ENCODE data around the gene DAAM1. TPM values are rescaled to one million over a fixed set of nuclear protein-coding genes. Genes with fewer than 3 reads are reported as not detected.

The DAAM1 gene
- polyA plus RNA-seq, 1 donor (not counting 4 experiments of a cell fraction or from before 2014, with no cell fraction given), result 44.6 TPM

DNA sequence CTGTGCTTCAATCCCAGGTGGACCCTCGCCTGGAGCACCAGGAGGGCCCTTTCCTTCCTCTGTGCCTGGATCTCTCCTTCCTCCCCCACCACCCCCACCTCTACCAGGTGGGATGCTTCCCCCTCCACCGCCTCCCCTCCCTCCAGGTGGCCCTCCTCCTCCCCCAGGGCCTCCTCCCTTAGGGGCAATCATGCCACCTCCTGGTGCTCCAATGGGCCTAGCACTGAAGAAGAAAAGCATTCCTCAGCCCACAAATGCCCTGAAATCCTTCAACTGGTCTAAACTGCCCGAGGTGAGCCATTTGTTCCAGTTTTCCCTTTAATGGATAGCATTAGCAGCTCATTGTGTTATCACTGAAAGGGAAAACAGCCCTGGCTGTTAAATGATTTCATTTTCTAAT, 142.8 kb downstream of the DAAM1 start:
- no peak for DNase-seq (ENCODE audit: low read depth, low spot score)
- Histone ChIP-seq H3K4me2 (ENCODE audit: control insufficient read depth, extremely low read depth, insufficient read depth, low read depth, low read length) (no peak overlapping the region), H3K4me1 (ENCODE audit: control insufficient read depth, extremely low read depth, insufficient read depth, low read length) (peaks cover 13% of the 10 kb centered on the region), H2AFZ (ENCODE audit: control insufficient read depth, low read length) (no peak overlapping the region), H3K9me1 (ENCODE audit: control insufficient read depth, extremely low read depth, insufficient read depth, low read length) (no peaks in the 10 kb centered on the region), H3K27ac (ENCODE audit: control insufficient read depth, insufficient read depth, low read length) (no peak overlapping the region), H3K4me3 (ENCODE audit: control insufficient read depth in 2 of 3, extremely low read depth in 1 of 3, insufficient read depth in 2 of 3, low read depth in 1 of 3, low read length in 3 of 3) (no peak overlapping the region), H3K27me3 (ENCODE audit: control insufficient read depth, extremely low read depth, insufficient read depth, low read length) (no peaks in the 10 kb centered on the region), H4K20me1 (ENCODE audit: control insufficient read depth, extremely low read depth, insufficient read depth, low read length) (no peaks in the 10 kb centered on the region), H3K36me3 (ENCODE audit: control insufficient read depth in 2 of 2, extremely low read depth in 1 of 2, insufficient read depth in 2 of 2, low read length in 2 of 2) (peaks cover 10 to 17% of the 10 kb centered on the region in 2 experiments), H3K9me3 (ENCODE audit: control insufficient read depth, low read depth, low read length) (no peaks in the 10 kb centered on the region), H3K9ac (ENCODE audit: control insufficient read depth, extremely low read depth, insufficient read depth, low read length) (no peak overlapping the region), H3K79me2 (ENCODE audit: control insufficient read depth, insufficient read depth, low read length) (no peaks in the 10 kb centered on the region)
- TF ChIP-seq, protein P1, sequence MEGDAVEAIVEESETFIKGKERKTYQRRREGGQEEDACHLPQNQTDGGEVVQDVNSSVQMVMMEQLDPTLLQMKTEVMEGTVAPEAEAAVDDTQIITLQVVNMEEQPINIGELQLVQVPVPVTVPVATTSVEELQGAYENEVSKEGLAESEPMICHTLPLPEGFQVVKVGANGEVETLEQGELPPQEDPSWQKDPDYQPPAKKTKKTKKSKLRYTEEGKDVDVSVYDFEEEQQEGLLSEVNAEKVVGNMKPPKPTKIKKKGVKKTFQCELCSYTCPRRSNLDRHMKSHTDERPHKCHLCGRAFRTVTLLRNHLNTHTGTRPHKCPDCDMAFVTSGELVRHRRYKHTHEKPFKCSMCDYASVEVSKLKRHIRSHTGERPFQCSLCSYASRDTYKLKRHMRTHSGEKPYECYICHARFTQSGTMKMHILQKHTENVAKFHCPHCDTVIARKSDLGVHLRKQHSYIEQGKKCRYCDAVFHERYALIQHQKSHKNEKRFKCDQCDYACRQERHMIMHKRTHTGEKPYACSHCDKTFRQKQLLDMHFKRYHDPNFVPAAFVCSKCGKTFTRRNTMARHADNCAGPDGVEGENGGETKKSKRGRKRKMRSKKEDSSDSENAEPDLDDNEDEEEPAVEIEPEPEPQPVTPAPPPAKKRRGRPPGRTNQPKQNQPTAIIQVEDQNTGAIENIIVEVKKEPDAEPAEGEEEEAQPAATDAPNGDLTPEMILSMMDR (optimal IDR thresholded peaks at IDR 0.05 in 1 of 3, IDR thresholded peaks at IDR 0.05 in 1 of 3, conservative IDR thresholded peaks at IDR 0.05 in 1 of 3; ENCODE audit: extremely low read depth in 1 of 3, insufficient read depth in 2 of 3, low read length in 3 of 3), result no peak
- no peak for TF ChIP-seq EZH2 (IDR thresholded peaks at IDR 0.05; ENCODE audit: low read length)
- no peak for FAIRE-seq
- dilution Hi-C loops (cut with MboI; ENCODE audit: extremely low pct_ligation_motif_present, low sequenced_read_pairs), result no loop called here

DNA sequence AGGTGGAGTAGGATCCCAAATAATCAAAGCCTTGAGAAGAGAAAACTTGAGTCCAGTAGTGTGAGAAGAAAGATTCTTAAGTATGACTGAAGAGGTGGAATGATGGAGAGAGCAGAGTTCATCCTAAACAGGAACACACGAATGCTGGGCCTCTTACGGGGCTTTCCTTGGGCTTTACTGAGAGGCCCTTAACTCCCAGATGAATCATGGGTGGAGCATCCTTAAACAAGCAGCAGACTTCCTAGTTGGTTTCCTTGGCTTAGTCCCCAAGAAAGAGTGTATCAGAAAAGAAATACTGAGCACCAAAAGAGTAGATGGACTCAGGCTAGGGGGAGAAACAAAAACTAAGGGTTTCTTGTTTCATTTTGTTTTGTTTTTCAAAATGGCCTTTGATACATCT, 144.3 kb downstream of the DAAM1 start:
- Histone ChIP-seq H3K9me3 (ENCODE audit: control insufficient read depth, low read depth, low read length) (no peaks in the 10 kb centered on the region), H3K36me3 (ENCODE audit: control insufficient read depth in 2 of 2, extremely low read depth in 1 of 2, insufficient read depth in 2 of 2, low read length in 2 of 2) (peaks cover 10 to 17% of the 10 kb centered on the region in 2 experiments), H3K9ac (ENCODE audit: control insufficient read depth, extremely low read depth, insufficient read depth, low read length) (no peak overlapping the region), H3K4me3 (ENCODE audit: control insufficient read depth in 2 of 3, extremely low read depth in 1 of 3, insufficient read depth in 2 of 3, low read depth in 1 of 3, low read length in 3 of 3) (no peak overlapping the region), H3K4me2 (ENCODE audit: control insufficient read depth, extremely low read depth, insufficient read depth, low read depth, low read length) (no peak overlapping the region), H4K20me1 (ENCODE audit: control insufficient read depth, extremely low read depth, insufficient read depth, low read length) (no peaks in the 10 kb centered on the region), H2AFZ (ENCODE audit: control insufficient read depth, low read length) (no peak overlapping the region), H3K27ac (ENCODE audit: control insufficient read depth, insufficient read depth, low read length) (no peak overlapping the region), H3K79me2 (ENCODE audit: control insufficient read depth, insufficient read depth, low read length) (no peaks in the 10 kb centered on the region), H3K27me3 (ENCODE audit: control insufficient read depth, extremely low read depth, insufficient read depth, low read length) (no peaks in the 10 kb centered on the region), H3K4me1 (ENCODE audit: control insufficient read depth, extremely low read depth, insufficient read depth, low read length) (peaks cover 27% of the 10 kb centered on the region), H3K9me1 (ENCODE audit: control insufficient read depth, extremely low read depth, insufficient read depth, low read length) (no peaks in the 10 kb centered on the region)
- TF ChIP-seq EZH2 (IDR thresholded peaks at IDR 0.05; ENCODE audit: low read length), result no peak
- DNase-seq (ENCODE audit: low read depth, low spot score) (no peak), FAIRE-seq (no peak)
- dilution Hi-C loops (cut with MboI; ENCODE audit: extremely low pct_ligation_motif_present, low sequenced_read_pairs), result no loop called here

DNA sequence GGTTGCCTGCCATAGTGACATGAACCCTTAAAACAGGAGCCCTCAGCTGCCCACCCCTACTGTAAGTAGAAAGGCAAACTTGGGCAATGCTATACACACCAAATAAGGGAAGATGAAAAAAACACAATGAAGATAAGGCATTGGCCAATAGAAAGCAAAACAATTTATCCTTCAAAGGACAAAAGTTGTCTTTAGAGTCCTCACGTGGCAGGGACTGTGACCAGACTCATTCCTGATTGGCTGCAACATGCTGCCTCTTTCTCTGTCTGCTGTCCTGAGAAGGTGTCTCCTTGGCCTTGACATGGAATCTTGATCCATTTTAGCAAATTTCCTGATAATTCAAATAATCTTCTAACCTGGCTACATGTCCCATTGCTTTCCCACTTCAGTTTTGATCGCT, 144.8 kb downstream of the DAAM1 start:
- H2AFZ ChIP-seq (ENCODE audit: control insufficient read depth, low read length), result no peak overlapping the region
- H3K4me1 ChIP-seq (ENCODE audit: control insufficient read depth, extremely low read depth, insufficient read depth, low read length), result peaks cover 27% of the 10 kb centered on the region
- peak; percentile 20 for FAIRE-seq
- H3K9me1 ChIP-seq (ENCODE audit: control insufficient read depth, extremely low read depth, insufficient read depth, low read length), result no peaks in the 10 kb centered on the region
- H3K27ac ChIP-seq (ENCODE audit: control insufficient read depth, insufficient read depth, low read length), result peak overlapping the region; percentile 28
- H3K9ac ChIP-seq (ENCODE audit: control insufficient read depth, extremely low read depth, insufficient read depth, low read length), result no peak overlapping the region
- no peak overlapping the region for H3K4me3 ChIP-seq (ENCODE audit: control insufficient read depth in 2 of 3, extremely low read depth in 1 of 3, insufficient read depth in 2 of 3, low read depth in 1 of 3, low read length in 3 of 3)
- no peaks in the 10 kb centered on the region for H3K9me3 ChIP-seq (ENCODE audit: control insufficient read depth, low read depth, low read length)
- dilution Hi-C loops (cut with MboI; ENCODE audit: extremely low pct_ligation_motif_present, low sequenced_read_pairs), result no loop called here
- DNase-seq (ENCODE audit: low read depth, low spot score), result no peak
- H3K79me2 ChIP-seq (ENCODE audit: control insufficient read depth, insufficient read depth, low read length), result no peaks in the 10 kb centered on the region
- no peaks in the 10 kb centered on the region for H4K20me1 ChIP-seq (ENCODE audit: control insufficient read depth, extremely low read depth, insufficient read depth, low read length)
- H3K27me3 ChIP-seq (ENCODE audit: control insufficient read depth, extremely low read depth, insufficient read depth, low read length), result no peaks in the 10 kb centered on the region
- TF ChIP-seq EZH2 (IDR thresholded peaks at IDR 0.05; ENCODE audit: low read length), result no peak
- TF ChIP-seq, protein P1 (optimal IDR thresholded peaks at IDR 0.05 in 1 of 3, IDR thresholded peaks at IDR 0.05 in 1 of 3, conservative IDR thresholded peaks at IDR 0.05 in 1 of 3; ENCODE audit: extremely low read depth in 1 of 3, insufficient read depth in 2 of 3, low read length in 3 of 3), result no peak
- peaks cover 10 to 15% of the 10 kb centered on the region in 2 experiments for H3K36me3 ChIP-seq (ENCODE audit: control insufficient read depth in 2 of 2, extremely low read depth in 1 of 2, insufficient read depth in 2 of 2, low read length in 2 of 2)
- no peak overlapping the region for H3K4me2 ChIP-seq (ENCODE audit: control insufficient read depth, extremely low read depth, insufficient read depth, low read depth, low read length)
